OCI-LY7 (cell line): ENCODE data around the gene OPCML. TPM values are rescaled to one million over a fixed set of nuclear protein-coding genes. Genes with fewer than 3 reads are reported as not detected.

ENCODE experiments used
- BruUV-seq: library from RNA; stranded (reverse); fragments of 400-500 nt; replicated peaks from 2 replicates; lab custom pipeline; 2021; lab: Mats Ljungman, UMichigan
- CTCF ChIA-PET: fragments of 300-600 bp; sonication (Branson Sonifier 250); formaldehyde crosslinking; loops from one replicate; lab custom pipeline; 2022; ENCODE audit warnings: antibody characterized with exemption; ENCODE audit not compliant: unreplicated experiment; lab: Charles Lee
- POLR2A ChIA-PET: fragments of 300-600 bp; sonication (Branson Sonifier 250); formaldehyde crosslinking; loops from one replicate; lab custom pipeline; 2022; ENCODE audit warnings: antibody characterized with exemption; lab: Charles Lee
- DNase-seq: peaks from one replicate; pipeline ENCODE4 v3.0.0-alpha.2; 2015; ENCODE audit warnings: low spot score
- H2AFZ ChIP-seq: fragments of 200-600 bp; sonication (generic), shearing (Covaris generic); 2 replicates; pipeline ENCODE4 v1.6.1; 2014; ENCODE audit warnings: mild to moderate bottlenecking, antibody characterized with exemption, low read length, moderate library complexity
- H3K27ac ChIP-seq: fragments of 200-600 bp; sonication (generic); 2 replicates; pipeline ENCODE4 v1.5.1; 2014; ENCODE audit warnings: mixed run types, low read depth, mild to moderate bottlenecking, moderate library complexity, low read length, inconsistent platforms; ENCODE audit not compliant: poor library complexity, severe bottlenecking
- H3K36me3 ChIP-seq: fragments of 200-600 bp; sonication (generic); 2 replicates; pipeline ENCODE4 v1.6.1; 2014; ENCODE audit warnings: mild to moderate bottlenecking, antibody characterized with exemption, low read length, moderate library complexity, mixed read lengths; ENCODE audit not compliant: insufficient read depth
- H3K4me1 ChIP-seq: fragments of 200-600 bp; sonication (generic); 2 replicates; pipeline ENCODE4 v1.5.1; 2014; ENCODE audit warnings: mild to moderate bottlenecking, low read length; ENCODE audit not compliant: insufficient read depth, poor library complexity, severe bottlenecking
- H3K4me2 ChIP-seq: fragments of 200-600 bp; sonication (generic); 2 replicates; pipeline ENCODE4 v1.6.1; 2014; ENCODE audit warnings: mild to moderate bottlenecking, low read length
- H3K4me3 ChIP-seq: fragments of 200-600 bp; sonication (generic); 2 replicates; pipeline ENCODE4 v1.5.1; 2014; ENCODE audit warnings: mild to moderate bottlenecking, low read depth, low read length; ENCODE audit not compliant: poor library complexity, severe bottlenecking
- H3K79me2 ChIP-seq: fragments of 200-600 bp; sonication (generic); 2 replicates; pipeline ENCODE4 v1.6.1; 2016; ENCODE audit warnings: low read depth, mild to moderate bottlenecking, low read length, moderate library complexity, mixed read lengths; ENCODE audit not compliant: insufficient read depth
- H3K9me2 ChIP-seq: fragments of 200-600 bp; sonication (generic); 2 replicates; pipeline ENCODE4 v1.6.1; 2016; ENCODE audit warnings: mild to moderate bottlenecking, low read length, mixed read lengths; ENCODE audit not compliant: insufficient read depth
- H3K9me3 ChIP-seq: fragments of 200-600 bp; sonication (generic); 2 replicates; pipeline ENCODE4 v1.6.1; 2014; ENCODE audit warnings: mild to moderate bottlenecking, mixed run types, low read length, mixed read lengths
- H4K20me1 ChIP-seq: fragments of 200-600 bp; sonication (generic); 2 replicates; pipeline ENCODE4 v1.6.1; 2014; ENCODE audit warnings: mild to moderate bottlenecking, antibody characterized with exemption, low read length, moderate library complexity, mixed read lengths; ENCODE audit not compliant: insufficient read depth
- CTCF ChIP-seq: fragments of 200-600 bp; sonication (generic); conservative IDR thresholded peaks from 2 replicates; pipeline ENCODE4 v1.5.1; 2014; ENCODE audit warnings: mild to moderate bottlenecking, antibody characterized with exemption, low read length, moderate library complexity, mixed read lengths
- EZH2phosphoT487 ChIP-seq: fragments of 200-600 bp; sonication (generic); IDR thresholded peaks from 2 replicates; pipeline ENCODE4 v1.6.1; 2018; ENCODE audit warnings: low read depth, borderline replicate concordance, mild to moderate bottlenecking, mixed run types, antibody characterized with exemption, low read length, moderate library complexity, mixed read lengths
- intact Hi-C: fragments of 100-400 bp; cut with micrococcal nuclease; formaldehyde crosslinking; loops from one replicate; pipeline ENCODE4 v1.10.0; 2022; ENCODE audit not compliant: unreplicated experiment
- total RNA-seq, 2 experiments: library from RNA; depleted of rRNA in 1 of 2; stranded (reverse); fragments of >200 nt in 1 of 2; shearing (Covaris generic) in 1 of 2; gene quantifications; 2 replicates each; pipeline ENCODE4 v1.2.3, GENCODE V29; 2014 to 2022

Gene OPCML
- total RNA-seq, 2 experiments from 2014 or later: not detected

- Histone ChIP-seq H3K4me1 (no peaks in the 10 kb centered on the region), H3K36me3 (no peaks in the 10 kb centered on the region), H3K4me2 (no peak overlapping the region), H3K79me2 (no peaks in the 10 kb centered on the region), H3K9me2 (no peaks in the 10 kb centered on the region), H3K9me3 (no peaks in the 10 kb centered on the region), H2AFZ (no peak overlapping the region), H3K27ac (no peak overlapping the region), H4K20me1 (no peaks in the 10 kb centered on the region), H3K4me3 (no peak overlapping the region)
- ChIA-PET CTCF (no interaction called here), POLR2A (no interaction called here)
- TF ChIP-seq CTCF (no peak), EZH2phosphoT487 (no peak)
- no peak for DNase-seq
- no TSS peak for BruUV-seq
- intact Hi-C loops: no loop called here
Measured at GRCh38 chr11:132943706-132944568, 588.4 kb downstream of the OPCML start.

- H3K4me1 ChIP-seq: no peaks in the 10 kb centered on the region
- H3K4me3 ChIP-seq: no peak overlapping the region
- no peaks in the 10 kb centered on the region for H4K20me1 ChIP-seq
- H3K9me2 ChIP-seq: no peaks in the 10 kb centered on the region
- ChIA-PET CTCF (no interaction called here), POLR2A (interaction anchor here (0.6 kb wide), 1 partner anchor 1046 kb away, joined by 3 read pairs; no protein-coding TSS in a partner anchor)
- intact Hi-C loops: no loop called here
- BruUV-seq: no TSS peak
- no peaks in the 10 kb centered on the region for H3K36me3 ChIP-seq
- no peak for DNase-seq
- H3K4me2 ChIP-seq: no peak overlapping the region
- H3K9me3 ChIP-seq: no peaks in the 10 kb centered on the region
- no peak overlapping the region for H2AFZ ChIP-seq
- no peak for TF ChIP-seq EZH2phosphoT487
- TF ChIP-seq CTCF: no peak
- H3K27ac ChIP-seq: no peak overlapping the region
- no peaks in the 10 kb centered on the region for H3K79me2 ChIP-seq
Measured at GRCh38 chr11:132943357-132943705, 589.0 kb downstream of the OPCML start.
